GM19351 (cell line): ENCODE data around the gene CHID1.

Experiments used
- ATAC-seq: cut with Tn5 transposase; IDR thresholded peaks from one replicate; pipeline ENCODE4 v1.9.1; 2021; ENCODE audit warnings: mild to moderate bottlenecking, moderate library complexity; ENCODE audit not compliant: unreplicated experiment

The CHID1 gene

DNA sequence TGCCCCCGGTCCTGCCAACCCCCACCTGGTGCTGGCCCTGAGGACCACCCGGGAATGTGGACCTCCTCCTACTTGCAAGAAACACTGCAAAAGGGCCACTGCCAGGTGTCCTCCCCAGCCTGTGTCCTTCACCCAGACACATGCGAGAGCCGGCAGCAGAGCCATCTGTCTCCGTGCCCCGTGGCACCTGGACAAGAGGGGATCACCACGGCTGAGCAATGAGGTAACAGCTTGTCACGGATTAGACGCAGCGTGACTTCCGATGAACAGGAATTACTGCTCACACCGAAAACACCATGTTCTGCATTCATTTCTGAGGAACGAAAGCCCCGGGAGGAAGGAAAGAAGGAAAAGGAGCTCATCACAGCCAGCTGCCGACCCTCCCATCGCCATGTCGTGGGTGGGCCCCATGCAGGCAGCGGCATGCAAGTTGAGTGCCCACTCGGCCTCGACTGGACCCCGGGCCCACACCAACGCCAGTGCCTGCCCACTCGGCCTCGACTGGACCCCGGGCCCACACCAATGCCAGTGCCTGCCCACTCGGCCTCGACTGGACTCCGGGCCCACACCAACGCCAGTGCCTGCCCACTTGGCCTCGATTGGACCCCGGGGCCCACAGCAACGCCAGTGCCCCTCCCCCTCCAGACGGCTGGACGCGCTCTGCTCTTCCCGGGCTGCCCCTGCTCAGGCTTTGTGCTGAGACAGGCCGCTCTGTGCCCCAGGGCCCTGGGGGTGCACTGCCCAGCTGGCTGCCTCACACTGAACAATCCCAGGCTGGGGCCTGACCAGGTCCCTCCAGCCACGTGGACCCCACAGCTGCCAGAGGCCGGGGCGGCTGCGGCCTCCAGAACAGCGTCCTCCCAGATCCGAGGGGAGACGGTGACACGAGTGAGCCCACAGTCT is 22.0 kb downstream of the CHID1 start:
- no peak for ATAC-seq

DNA sequence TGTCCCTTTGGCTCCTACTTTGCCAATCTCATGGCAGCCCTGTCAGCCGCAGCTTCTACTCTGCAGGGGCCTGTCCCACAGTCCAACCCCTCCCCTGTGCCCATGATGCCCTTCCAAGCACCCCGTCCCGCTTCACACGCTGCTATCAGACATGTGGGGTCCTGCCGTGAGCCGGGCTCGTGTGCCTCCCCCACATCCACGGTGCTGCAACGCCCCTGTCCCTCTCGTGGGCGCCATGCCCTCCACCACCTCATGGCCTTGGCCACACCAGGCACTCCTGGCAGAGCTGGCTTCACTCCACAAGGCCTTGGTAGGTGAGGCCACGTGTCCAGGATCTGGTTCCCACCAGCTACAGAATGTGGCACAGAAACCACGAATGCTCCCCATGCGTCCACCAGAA is 23.0 kb downstream of the CHID1 start:
- no peak for ATAC-seq

DNA sequence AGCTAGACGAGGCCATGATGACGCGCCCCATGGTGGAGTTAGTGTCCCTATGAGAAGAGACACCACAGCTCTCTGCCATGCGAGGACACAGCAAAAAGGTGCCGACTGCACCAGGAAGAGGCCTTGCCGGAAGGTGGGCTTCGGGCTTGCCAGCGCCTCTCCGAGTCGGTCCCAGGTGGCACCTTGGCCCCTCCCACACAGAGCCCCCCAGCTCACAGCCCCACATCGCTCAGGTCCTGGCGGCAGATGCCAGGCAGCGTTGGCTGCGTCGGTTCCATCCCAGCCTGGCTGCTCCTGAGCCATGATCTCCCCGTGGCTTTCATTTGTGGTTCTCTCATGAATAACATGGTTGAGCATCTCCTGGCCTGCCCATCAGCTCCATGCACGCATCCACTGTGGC is 24.0 kb downstream of the CHID1 start:
- ATAC-seq = no peak

DNA sequence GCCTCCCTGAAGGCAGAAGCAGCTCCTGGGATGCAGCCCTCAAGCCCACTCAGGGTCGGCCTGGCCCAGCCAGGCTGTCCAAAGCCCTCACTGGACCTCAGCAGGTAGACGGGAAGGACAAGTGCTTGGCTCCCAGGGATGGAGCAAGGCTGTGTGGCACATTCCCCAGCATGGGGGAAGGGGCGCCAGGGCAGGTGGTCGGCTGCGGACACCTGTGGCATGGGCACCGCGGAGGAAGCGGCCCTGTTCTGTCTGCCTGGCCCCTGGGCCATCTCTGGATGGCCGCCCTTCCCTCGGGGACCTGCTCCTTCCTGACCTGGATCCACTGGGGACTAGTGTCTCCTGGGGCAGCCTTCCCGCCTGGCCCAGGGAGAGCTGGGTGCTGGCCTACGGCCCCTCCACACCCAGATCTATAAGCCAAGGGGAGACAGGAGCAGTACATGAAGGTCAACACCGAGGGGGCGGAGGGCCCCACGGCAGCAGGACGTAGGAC is 26.0 kb downstream of the CHID1 start:
- ATAC-seq = no peak

DNA sequence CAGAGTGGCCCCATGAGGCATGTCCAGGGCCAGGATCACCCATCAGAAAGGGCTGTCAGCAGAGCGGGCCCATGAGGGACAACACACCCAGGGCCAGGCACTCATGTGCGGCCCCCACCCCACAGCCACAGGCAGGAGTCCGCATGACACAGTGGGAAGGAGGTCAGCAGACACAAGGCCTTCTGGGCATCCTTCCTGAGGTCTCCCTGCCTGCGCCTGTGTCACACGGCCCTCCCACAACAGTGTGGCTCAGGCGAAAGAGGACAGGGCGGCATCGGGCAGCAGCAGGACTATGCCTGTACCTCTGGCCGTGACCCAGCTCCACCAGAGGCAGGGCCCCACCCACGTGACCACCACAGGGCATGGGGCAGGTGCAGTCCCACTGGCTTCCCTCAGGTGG is 27.1 kb downstream of the CHID1 start:
- no peak for ATAC-seq

DNA sequence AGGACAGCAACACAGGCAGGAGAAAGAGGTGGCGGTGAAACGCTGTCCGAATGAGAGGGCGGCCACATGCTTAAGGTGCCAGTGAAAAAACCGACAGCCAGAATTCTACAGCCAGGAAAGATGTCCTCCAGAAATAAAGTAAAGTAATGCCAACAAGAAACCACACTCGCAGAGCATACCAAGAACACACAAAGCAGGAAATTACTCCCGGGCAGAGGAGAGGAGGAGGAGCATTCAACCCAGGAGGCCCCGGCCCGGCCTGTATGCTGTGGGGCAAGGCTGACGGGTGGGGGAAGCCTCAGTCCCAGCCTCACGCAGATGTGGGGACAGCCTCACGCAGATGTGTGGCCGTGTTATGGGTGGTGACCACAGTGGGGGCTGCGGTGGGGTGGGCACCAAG is 28.0 kb downstream of the CHID1 start:
- ATAC-seq = no peak

DNA sequence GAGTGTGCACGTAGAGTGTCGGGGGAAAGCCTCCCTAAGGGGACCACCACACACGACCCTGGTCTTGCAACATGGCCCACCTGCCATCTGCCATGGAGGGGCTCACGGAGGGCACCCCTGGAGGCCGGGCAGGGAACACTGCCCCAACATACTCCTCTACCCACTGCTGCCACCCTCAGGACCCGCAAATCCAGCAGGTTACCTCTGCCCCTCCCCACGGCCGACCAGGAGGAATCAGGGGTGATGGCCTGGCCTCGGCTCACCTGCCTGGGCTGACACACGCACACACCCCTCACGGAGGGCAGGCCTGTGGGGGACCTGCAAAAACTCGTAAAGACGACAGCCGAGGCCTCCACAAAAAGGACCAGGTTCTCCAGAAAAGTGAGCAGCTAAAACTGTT is 30.2 kb downstream of the CHID1 start:
- ATAC-seq = no peak

DNA sequence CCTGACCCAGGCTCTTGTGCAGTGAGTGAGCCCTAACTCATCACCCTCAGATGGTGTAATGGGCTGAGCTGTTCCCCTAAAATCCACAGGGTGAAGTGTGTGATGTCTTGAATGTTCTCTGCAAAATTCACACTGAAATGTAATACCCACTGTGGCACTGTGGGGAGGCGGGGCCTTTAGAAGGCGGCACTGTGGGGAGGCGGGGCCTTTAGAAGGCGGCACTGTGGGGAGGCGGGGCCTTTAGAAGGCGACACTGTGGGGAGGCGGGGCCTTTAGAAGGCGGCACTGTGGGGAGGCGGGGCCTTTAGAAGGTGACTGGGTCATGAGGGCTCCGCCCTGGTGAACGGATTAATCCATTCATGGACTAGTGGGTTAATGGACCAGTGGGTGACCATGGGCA is 33.0 kb downstream of the CHID1 start:
- ATAC-seq = no peak

DNA sequence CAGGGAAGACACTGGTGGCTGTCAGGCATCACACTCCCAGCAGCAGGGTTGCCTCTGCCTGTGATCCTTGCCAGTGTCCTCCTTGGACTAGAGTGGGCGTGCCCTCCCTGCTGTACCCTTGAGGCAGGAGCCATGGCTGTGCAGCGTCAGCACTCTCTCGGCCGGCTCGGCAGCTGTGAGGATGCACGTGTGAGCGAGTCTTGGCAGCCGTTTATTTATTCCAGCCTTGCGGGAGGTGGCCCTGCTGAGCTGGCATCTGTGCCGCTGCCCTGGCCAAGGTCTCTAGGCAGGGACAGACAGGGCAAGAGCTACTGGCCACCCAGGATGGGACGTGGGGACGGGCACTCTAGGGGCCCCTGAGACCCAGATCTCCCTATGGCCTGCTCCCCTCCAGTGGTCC is 34.1 kb downstream of the CHID1 start:
- no peak for ATAC-seq

DNA sequence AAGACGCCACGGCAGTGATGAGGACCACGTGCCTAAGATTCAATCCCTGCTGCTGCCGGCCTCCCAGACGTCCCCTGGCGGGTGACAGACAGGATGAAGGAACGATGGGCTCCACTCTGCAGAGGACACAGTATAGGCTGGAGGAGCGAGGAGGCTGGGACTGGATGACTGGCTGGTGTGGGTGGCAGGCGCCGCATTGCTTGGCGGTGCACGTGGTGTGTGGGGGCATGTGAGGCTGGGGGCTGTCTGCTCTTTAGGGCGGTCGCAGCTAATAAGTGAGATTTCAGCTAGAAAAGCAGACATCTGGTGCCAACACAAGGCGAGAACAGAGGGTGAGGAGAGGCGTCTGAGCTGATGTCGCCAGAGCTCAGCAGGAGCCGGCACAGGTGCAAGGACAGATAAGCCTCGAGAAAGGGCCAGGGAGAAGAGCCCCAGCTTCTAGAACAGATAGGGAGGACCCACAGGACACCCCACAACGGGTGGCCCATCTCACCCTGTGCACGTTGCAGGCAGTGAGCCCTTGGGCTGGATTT is 34.8 kb downstream of the CHID1 start:
- no peak for ATAC-seq

DNA sequence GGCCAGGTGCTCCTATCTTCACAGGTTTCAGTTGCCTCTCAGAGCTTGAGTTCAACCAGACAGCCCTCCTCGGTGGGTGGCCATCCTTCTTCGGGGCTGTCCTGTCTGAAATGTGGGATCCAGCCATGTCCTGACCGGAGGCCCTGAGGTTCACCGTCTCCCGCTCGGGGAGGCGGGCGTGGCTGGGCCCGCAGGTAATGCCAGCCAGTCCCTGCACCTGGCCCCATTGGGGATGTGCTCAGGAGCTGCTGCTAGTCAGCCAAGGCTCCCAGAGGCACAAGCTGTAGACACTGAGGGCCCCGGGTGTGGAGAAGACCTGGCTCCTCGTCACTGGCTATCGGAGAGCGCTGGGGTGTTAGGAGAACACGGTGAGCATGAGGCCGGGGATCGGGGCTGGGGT is 35.4 kb downstream of the CHID1 start:
- no peak for ATAC-seq

DNA sequence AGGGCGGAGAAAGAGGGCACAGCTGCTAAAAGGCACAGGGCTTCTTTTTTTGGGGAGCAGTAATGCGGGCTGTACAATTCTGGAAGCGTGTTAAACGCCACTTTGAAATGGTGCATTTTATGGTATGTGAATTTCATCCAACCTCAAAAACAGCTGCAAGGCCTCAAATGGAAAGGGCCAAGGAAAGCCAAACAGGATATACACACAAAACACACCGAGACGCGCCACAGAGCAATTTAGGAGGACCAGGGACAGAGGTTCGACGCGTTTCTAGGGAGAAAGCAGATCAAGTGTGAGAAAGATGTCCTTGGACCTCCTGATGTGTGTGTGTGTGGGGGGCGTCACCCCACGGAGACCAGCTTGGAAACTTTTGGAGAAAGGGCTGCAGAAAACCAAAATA is 36.9 kb downstream of the CHID1 start:
- ATAC-seq = no peak

DNA sequence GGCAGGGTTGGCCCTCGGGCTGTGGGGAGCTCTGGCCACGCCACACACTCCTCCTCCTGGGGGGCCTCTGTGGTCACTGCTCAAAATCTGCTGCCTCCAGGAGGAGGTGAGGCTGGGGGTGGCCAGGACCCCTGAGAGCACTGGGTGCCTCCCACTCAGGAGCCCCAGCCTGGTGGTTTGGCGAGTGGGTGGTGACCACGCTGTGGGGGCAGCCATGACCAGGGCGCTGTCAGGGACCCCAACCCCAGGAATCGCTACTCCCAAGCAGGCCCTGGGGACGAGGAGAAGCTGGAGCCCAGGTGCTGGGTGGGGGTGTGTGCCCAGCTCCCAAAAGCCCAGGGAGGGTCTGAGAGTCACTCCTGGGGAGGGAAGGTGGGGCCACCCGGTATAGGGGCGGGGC is 37.8 kb downstream of the CHID1 start:
- ATAC-seq = no peak

DNA sequence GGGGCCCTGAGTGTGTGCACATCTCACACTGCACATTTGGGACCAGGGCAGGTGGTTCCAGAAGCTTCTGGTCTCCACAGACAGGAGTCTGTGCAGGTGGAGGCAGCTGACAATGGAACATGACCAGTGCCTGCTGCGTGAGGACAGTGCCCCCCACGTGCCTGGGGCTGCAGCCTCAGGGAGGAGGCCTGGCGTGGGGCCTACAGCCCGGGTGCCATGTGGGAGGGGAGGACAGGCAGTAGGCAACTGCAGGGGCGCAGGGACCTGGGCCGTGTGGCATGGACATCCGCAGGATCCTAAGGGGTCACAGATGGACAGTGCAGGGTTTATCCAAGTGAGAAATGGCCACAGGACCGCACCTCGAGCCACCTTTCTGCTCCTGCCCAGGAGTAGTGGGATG is 39.1 kb downstream of the CHID1 start:
- no peak for ATAC-seq

DNA sequence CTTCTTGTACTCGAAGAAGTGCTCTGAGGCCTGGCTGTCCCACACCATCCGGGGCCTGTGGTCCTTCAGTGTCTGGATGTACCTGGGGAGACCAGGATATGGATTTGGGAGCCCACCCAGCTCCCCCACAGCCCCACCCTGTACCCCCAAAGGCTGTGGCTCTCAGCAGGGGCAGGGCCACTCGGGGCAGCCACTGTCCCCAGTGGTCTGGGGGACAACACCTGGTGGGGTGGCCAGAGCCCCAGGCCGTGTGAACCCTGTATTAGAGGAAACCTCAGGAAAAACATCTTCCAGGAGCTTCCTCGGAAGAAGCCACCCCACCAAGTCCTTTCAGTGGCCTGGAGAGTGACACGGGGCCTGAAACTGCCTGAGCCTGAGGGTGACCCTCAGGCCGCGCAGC is 40.2 kb downstream of the CHID1 start:
- no peak for ATAC-seq

DNA sequence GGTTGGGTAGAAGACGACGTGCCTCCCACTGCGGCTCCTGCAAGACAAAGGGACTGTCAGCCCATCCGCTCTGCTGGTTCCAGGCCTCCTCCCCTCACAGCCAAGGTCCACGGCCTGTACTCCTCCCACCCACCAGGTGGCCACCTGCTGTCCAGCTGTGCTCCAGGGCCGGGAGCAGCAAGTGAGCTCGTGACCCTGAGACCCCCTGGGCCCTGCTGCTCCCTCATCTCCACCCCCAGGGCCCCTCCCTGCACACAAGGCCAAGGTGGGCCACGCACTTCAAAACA is 40.5 kb downstream of the CHID1 start:
- ATAC-seq = no peak

DNA sequence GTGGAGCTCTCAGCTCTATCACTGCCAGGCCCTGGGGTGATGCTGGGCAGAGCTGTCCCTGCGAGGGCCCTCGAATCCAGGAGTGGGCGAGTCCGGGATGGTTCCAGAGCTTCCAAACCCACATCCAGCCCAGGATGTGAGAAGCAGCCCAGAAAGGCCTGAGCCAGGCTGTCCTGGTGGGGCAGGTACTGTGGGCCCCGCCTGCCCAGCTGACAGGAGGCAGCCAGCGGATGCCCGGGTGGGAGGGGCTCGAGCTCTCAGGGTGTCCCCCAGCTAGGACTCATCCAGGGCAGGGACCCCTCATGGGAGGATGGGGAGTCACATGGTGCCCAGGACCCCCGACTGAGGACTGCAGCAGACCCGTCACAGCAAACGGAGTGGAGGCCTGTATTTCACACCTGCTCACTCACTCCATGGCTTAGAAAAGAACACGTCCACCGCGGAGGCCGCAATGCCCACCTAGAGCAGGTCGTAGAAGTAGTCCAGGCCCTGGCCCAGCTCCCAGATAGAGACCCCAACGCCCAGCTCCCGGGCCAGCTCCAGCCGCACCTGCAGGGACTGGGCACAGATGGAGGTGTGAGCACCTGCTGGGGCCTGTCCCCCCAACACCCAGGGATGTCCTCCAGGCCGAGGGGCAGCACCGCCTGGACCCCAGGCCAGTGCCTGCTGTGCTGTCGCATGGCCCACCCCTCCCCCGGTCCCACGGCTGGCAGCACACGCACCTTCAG is 41.0 kb downstream of the CHID1 start:
- no peak for ATAC-seq

DNA sequence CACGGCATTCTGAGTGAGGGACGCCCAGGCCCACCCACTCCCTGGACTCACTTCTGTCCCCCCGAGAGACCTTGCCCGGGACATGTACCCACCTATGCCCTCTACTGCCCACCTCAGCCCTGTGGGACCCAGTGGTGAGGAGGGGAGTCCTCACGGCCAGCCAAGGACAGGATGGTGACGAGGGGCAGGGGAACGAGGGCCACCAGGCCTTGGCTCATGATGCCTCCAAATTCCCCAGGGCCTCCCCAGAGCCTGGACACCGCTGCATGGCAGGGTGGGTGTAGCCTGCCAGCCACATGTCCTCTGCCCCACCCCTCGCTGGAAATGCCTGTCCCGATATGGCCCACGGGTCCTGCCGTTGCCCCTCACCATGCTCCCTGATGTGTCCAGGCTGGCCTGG is 41.8 kb downstream of the CHID1 start:
- ATAC-seq = no peak

DNA sequence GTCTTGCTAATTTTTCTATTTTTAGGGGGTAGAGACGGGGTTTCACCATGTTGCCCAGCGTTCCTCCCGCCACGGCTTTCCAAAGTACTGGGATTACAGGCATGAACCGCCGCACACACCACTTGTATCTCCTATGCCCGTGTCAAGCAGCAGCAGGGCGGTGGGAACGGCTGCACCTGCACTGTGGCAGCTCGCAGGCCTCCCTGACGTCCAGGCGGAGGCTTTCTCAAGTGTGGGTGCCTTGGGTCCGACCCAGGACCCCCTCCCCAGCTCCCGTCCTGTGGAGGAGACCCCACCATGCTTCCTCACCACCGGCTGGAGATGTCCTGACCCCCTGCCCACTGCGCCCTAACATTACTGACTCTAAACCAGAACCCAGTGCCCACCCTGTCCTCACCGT is 42.2 kb downstream of the CHID1 start:
- ATAC-seq = no peak

DNA sequence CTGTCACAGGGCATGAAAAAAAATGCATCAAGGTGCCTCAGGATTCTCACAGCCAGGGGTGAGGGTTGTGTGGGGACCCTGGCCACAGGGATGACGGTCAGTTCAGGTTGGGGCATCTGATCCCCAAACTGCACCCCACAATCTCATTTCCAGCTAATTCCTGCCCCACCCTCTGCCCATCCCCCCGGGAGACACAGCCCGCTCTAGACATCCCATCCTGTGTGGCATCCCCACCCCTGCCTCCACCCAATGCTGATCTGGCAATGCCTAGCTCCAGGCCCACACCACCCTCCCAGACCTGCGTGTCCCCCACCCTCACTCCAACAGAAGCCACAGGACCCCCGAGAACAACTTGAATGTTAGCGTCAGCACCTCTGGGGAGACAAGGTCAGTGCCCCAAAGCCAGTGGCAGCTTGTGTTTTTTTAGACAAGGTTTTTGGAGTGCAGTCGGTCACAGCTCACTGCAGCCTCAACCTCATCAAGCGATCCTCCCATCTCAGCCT is 42.7 kb downstream of the CHID1 start:
- ATAC-seq = no peak

DNA sequence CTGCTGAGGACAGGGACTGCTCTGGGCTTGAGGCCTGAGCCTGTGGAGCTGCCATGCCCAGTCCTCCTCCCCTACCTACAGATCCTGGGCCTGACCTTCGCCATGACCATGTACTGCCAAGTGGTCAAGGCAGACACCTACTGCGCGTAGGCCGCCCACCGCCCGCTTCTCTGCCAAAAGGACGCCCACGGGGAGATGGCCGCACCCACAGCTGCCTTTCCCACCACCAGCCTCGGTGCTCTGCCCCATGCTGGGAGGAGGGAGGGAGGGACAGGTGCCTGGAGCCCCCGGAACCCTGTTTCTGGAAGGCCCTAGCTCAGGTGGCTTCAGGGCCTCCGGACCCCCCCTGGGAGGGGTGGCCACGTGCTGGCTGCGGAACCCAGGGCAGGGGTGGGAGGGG is 44.1 kb downstream of the CHID1 start:
- ATAC-seq = no peak
